Fibroblast of villous mesenchyme (primary cell): Measurements from ENCODE around the gene SH3RF3. TPM values are rescaled to one million over a fixed set of nuclear protein-coding genes. Genes with fewer than 3 reads are reported as not detected.

Experiments used
- DNase-seq: peaks from one replicate; pipeline ENCODE4 v3.0.0-alpha.2; 2010; ENCODE audit warnings: low read depth
- H3K4me3 ChIP-seq: 2 replicates; pipeline ENCODE4 v1.5.1; 2011; ENCODE audit warnings: low read depth, mild to moderate bottlenecking, low read length
- CTCF ChIP-seq: IDR thresholded peaks from 2 replicates; pipeline ENCODE4 v1.5.1; 2012; ENCODE audit warnings: low read depth, mild to moderate bottlenecking, low read length; ENCODE audit not compliant: insufficient read depth
- total RNA-seq: library from RNA; depleted of rRNA; stranded (reverse); fragments of >200 nt; gene quantifications from 2 replicates; pipeline ENCODE4 v1.2.3, GENCODE V29; 2012

The SH3RF3 gene
- total RNA-seq, 1 donor = 13.4 TPM

GRCh38 chr2:109282865-109283264, 153.9 kb downstream of the SH3RF3 start:
- no peak for DNase-seq
- no peak for TF ChIP-seq CTCF
- no peak overlapping the region for H3K4me3 ChIP-seq

GRCh38 chr2:109284826-109285225, 155.8 kb downstream of the SH3RF3 start:
- no peak overlapping the region for H3K4me3 ChIP-seq
- TF ChIP-seq CTCF = no peak
- peak; percentile 77 for DNase-seq

- peak; percentile 25 for DNase-seq
- H3K4me3 ChIP-seq = no peak overlapping the region
- TF ChIP-seq CTCF = no peak
These were observed 156.2 kb downstream of the SH3RF3 start for GRCh38 chr2:109285244-109285651.

GRCh38 chr2:109287413-109287812, 158.4 kb downstream of the SH3RF3 start:
- TF ChIP-seq CTCF = no peak
- DNase-seq = no peak
- H3K4me3 ChIP-seq = no peak overlapping the region

GRCh38 chr2:109287838-109288237, 158.8 kb downstream of the SH3RF3 start:
- DNase-seq = no peak
- TF ChIP-seq CTCF = no peak
- no peak overlapping the region for H3K4me3 ChIP-seq

GRCh38 chr2:109288544-109289368, 159.8 kb downstream of the SH3RF3 start:
- H3K4me3 ChIP-seq = no peak overlapping the region
- no peak for DNase-seq
- TF ChIP-seq CTCF = no peak
